HCT116 (cell line): ENCODE results near the gene IRX6. TPM values are rescaled to one million over a fixed set of nuclear protein-coding genes. Genes with fewer than 3 reads are reported as not detected.

ENCODE experiments used
- ATAC-seq: fragments of 200-7000 bp; cut with Tn5 transposase; 2 replicates; pipeline ENCODE4 v1.9.1; 2020; ENCODE audit warnings: mild to moderate bottlenecking, moderate library complexity
- BruUV-seq: library from RNA; stranded (reverse); fragments of 400-500 nt; replicated peaks from 2 replicates; lab custom pipeline; 2021; lab: Mats Ljungman, UMichigan
- CTCF ChIA-PET: fragments of 300-600 bp; sonication (Branson Sonifier 250); formaldehyde crosslinking; loops from one replicate; lab custom pipeline; 2021; ENCODE audit warnings: antibody characterized with exemption; lab: Charles Lee
- POLR2A ChIA-PET: fragments of 300-600, 350-600 bp; sonication (Branson Sonifier 250); formaldehyde crosslinking; loops from one replicate; lab custom pipeline; 2021; ENCODE audit warnings: antibody characterized with exemption; lab: Charles Lee
- RAD21 ChIA-PET, 2 experiments: fragments of 300-600 bp; sonication (Branson Sonifier 250); formaldehyde crosslinking; loops; one replicate each; lab custom pipeline; 2023; ENCODE audit warnings: low total read pairs in 2 of 2; ENCODE audit not compliant: uncharacterized antibody in 2 of 2, unreplicated experiment in 2 of 2, low non-redundant PET in 1 of 2; lab: Charles Lee
- DNase-seq: peaks from one replicate; pipeline ENCODE4 v3.0.0-alpha.2; 2010; ENCODE audit warnings: low read depth, low spot score
- H2AFZ ChIP-seq: fragments of 200-600 bp; shearing (Covaris generic), sonication (generic); 2 replicates; pipeline ENCODE4 v1.6.1; 2017; ENCODE audit warnings: low read depth, mixed run types, mixed read lengths, antibody characterized with exemption, low read length; ENCODE audit not compliant: poor library complexity, severe bottlenecking
- H3K27ac ChIP-seq: 2 replicates; pipeline ENCODE4 v1.5.1; 2012; ENCODE audit warnings: low read depth, low read length
- H3K27me3 ChIP-seq: fragments of 200-600 bp; sonication (generic); 2 replicates; pipeline ENCODE4 v1.6.1; 2016; ENCODE audit warnings: mixed run types, low read length, mixed read lengths; ENCODE audit not compliant: insufficient read depth
- H3K36me3 ChIP-seq, 2 experiments: fragments of 200-500 bp in 1 of 2; fragments of 200-600 bp in 1 of 2; sonication (Bioruptor generic) in 1 of 2; sonication (generic) in 1 of 2; 2 replicates each; pipeline versions ENCODE4 v1.5.1 to v1.6.1; 2014 to 2016; ENCODE audit warnings: low read length in 2 of 2, inconsistent platforms in 1 of 2, mixed read lengths in 1 of 2, mixed run types in 1 of 2; ENCODE audit not compliant: insufficient read depth in 2 of 2, control insufficient read depth in 1 of 2
- H3K4me1 ChIP-seq, 2 experiments: fragments of 200-600 bp in 1 of 2; sonication (generic) in 1 of 2; 2 replicates each; pipeline versions ENCODE4 v1.5.1 to v1.6.1; 2012 to 2017; ENCODE audit warnings: low read length in 2 of 2, inconsistent platforms in 1 of 2, mild to moderate bottlenecking in 1 of 2, mixed read lengths in 1 of 2, mixed run types in 1 of 2, moderate library complexity in 1 of 2; ENCODE audit not compliant: insufficient read depth in 2 of 2, control insufficient read depth in 1 of 2
- H3K4me2 ChIP-seq: fragments of 200-600 bp; sonication (generic); 2 replicates; pipeline ENCODE4 v1.6.1; 2017; ENCODE audit warnings: mixed run types, low read length, mixed read lengths
- H3K4me3 ChIP-seq, 2 experiments: fragments of 200-600 bp in 1 of 2; sonication (generic) in 1 of 2; replicated peaks in 1 of 2; 2 replicates each; pipeline ENCODE4 v1.5.1; 2011 to 2016; ENCODE audit warnings: low read length in 2 of 2, control low read depth in 1 of 2, low read depth in 1 of 2, mild to moderate bottlenecking in 1 of 2, mixed read lengths in 1 of 2, mixed run types in 1 of 2
- H3K79me2 ChIP-seq: fragments of 200-600 bp; sonication (generic); 2 replicates; pipeline ENCODE4 v1.6.1; 2017; ENCODE audit warnings: mild to moderate bottlenecking, mixed run types, low read length, moderate library complexity, mixed read lengths; ENCODE audit not compliant: insufficient read depth
- H3K9ac ChIP-seq: fragments of 200-600 bp; sonication (generic); 2 replicates; pipeline ENCODE4 v1.6.1; 2016; ENCODE audit warnings: low read length, mixed read lengths
- H3K9me2 ChIP-seq: fragments of 200-600 bp; sonication (generic), shearing (Covaris generic); 2 replicates; pipeline ENCODE4 v1.6.1; 2017; ENCODE audit warnings: mixed run types, mild to moderate bottlenecking, moderate library complexity; ENCODE audit not compliant: insufficient read depth
- H3K9me3 ChIP-seq, 2 experiments: fragments of 200-500 bp in 1 of 2; fragments of 200-600 bp in 1 of 2; sonication (Bioruptor generic) in 1 of 2; sonication (generic) in 1 of 2; 2 replicates each; pipeline ENCODE4 v1.6.1; 2014 to 2017; ENCODE audit warnings: low read length in 2 of 2, mixed read lengths in 2 of 2, inconsistent platforms in 1 of 2, low read depth in 1 of 2, mild to moderate bottlenecking in 1 of 2, mixed run types in 1 of 2, moderate library complexity in 1 of 2; ENCODE audit not compliant: control insufficient read depth in 1 of 2, insufficient read depth in 1 of 2
- H4K20me1 ChIP-seq: fragments of 200-600 bp; sonication (generic), shearing (Covaris generic); 2 replicates; pipeline ENCODE4 v1.6.1; 2017; ENCODE audit warnings: mixed run types, mild to moderate bottlenecking, moderate library complexity; ENCODE audit not compliant: insufficient read depth
- CBX3 ChIP-seq: IDR thresholded peaks from 2 replicates; pipeline ENCODE4 v1.6.1; 2012; ENCODE audit warnings: low read depth
- EZH2 ChIP-seq: fragments of 200-600 bp; sonication (generic); IDR thresholded peaks from 2 replicates; pipeline ENCODE4 v1.6.1; 2017; ENCODE audit warnings: antibody characterized with exemption, mixed run types
- EZH2phosphoT487 ChIP-seq: fragments of 200-600 bp; IDR thresholded peaks from 2 replicates; pipeline ENCODE4 v1.6.1; 2018; ENCODE audit warnings: antibody characterized with exemption, borderline replicate concordance
- REST ChIP-seq: IDR thresholded peaks from 2 replicates; pipeline ENCODE4 v1.6.1; 2012; ENCODE audit warnings: low read depth
- SIN3A ChIP-seq: IDR thresholded peaks from 2 replicates; pipeline ENCODE4 v1.6.1; 2012; ENCODE audit warnings: low read depth
- SP1 ChIP-seq: IDR thresholded peaks from 2 replicates; pipeline ENCODE4 v1.6.1; 2012; ENCODE audit warnings: low read depth
- SRF ChIP-seq: IDR thresholded peaks from 2 replicates; pipeline ENCODE4 v1.6.1; 2012; ENCODE audit warnings: low read depth
- TCF7L2 ChIP-seq: IDR thresholded peaks from 2 replicates; pipeline ENCODE4 v1.7.0; 2011; ENCODE audit warnings: borderline replicate concordance, inconsistent platforms; ENCODE audit not compliant: insufficient read depth, insufficient read length; ENCODE audit errors: extremely low read depth
- YY1 ChIP-seq: IDR thresholded peaks from 2 replicates; pipeline ENCODE4 v1.6.1; 2011; ENCODE audit warnings: low read length, low read depth, moderate library complexity, mild to moderate bottlenecking; ENCODE audit not compliant: insufficient replicate concordance; ENCODE audit errors: extremely low read depth
- ZBTB33 ChIP-seq: IDR thresholded peaks from 2 replicates; pipeline ENCODE4 v1.6.1; 2011; ENCODE audit warnings: mild to moderate bottlenecking, low read length, moderate library complexity; ENCODE audit not compliant: insufficient replicate concordance; ENCODE audit errors: extremely low read depth
- intact Hi-C: fragments of 100-400 bp; cut with micrococcal nuclease; formaldehyde crosslinking; loops from 2 replicates; pipeline ENCODE4 v1.10.0; 2022
- total RNA-seq: library from RNA; stranded (reverse); gene quantifications from one replicate; pipeline ENCODE4 v1.2.1, GENCODE V29; 2021; ENCODE audit not compliant: unreplicated experiment
- TF ChIP-seq, protein P1 (sequence below): IDR thresholded peaks from 2 replicates; pipeline ENCODE4 v1.6.1; 2012

The IRX6 gene
- total RNA-seq, 1 experiment from 2014 or later = not detected

DNA sequence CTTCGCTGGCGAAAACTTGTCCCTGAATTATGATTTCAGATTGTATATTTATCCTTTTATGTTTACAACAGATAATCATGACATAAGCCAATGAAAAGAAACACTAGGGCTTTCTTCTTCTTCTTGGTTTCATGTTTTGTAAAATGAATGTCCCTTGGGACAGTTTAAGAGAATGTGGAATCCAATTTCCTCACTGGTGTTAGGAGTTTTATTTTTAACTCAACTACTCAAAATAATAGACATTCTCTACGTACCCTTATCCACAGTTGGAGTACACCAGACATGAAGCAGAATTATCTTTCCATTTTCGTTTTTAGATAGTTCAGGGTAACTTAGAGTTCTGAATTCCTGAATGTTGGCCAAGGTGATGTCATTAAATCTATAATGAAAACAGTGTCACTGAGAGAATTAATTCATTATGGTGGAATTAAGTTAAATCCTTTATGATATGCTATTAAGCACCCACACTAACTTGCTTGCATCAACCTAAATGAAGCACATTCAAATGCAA lies 43.4 kb downstream of the IRX6 start:
- Histone ChIP-seq H3K27ac (no peak overlapping the region), H3K4me1 (no peaks in the 10 kb centered on the region), H3K9me3 (no peaks in the 10 kb centered on the region), H3K79me2 (no peaks in the 10 kb centered on the region), H2AFZ (no peak overlapping the region), H3K27me3 (peaks cover 79% of the 10 kb centered on the region), H3K4me2 (no peak overlapping the region), H3K9me2 (no peaks in the 10 kb centered on the region), H3K4me3 (no peak overlapping the region), H4K20me1 (no peaks in the 10 kb centered on the region), H3K9ac (no peak overlapping the region), H3K36me3 (no peaks in the 10 kb centered on the region)
- TF ChIP-seq ZBTB33 (no peak), REST (no peak), TCF7L2 (no peak), SRF (no peak), SP1 (no peak), EZH2 (no peak), SIN3A (no peak), YY1 (no peak), EZH2phosphoT487 (no peak), CBX3 (no peak)
- TF ChIP-seq, protein P1, sequence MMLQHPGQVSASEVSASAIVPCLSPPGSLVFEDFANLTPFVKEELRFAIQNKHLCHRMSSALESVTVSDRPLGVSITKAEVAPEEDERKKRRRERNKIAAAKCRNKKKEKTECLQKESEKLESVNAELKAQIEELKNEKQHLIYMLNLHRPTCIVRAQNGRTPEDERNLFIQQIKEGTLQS = no peak
- ATAC-seq = no peak
- no peak for DNase-seq
- CTCF ChIA-PET = no interaction called here
- POLR2A ChIA-PET = no interaction called here
- no TSS peak for BruUV-seq
- RAD21 ChIA-PET = no interaction called here
- intact Hi-C loops = loop anchor here (10.0 kb wide), 1 partner anchor 807 kb away; no protein-coding TSS in a partner anchor
